OCI-LY1 (cell line): ENCODE data around the gene BRF1.

ENCODE experiments used
- H2AFZ ChIP-seq: fragments of 200-600 bp; sonication (generic), shearing (Covaris generic); 2 replicates; pipeline ENCODE4 v1.6.0; 2014; ENCODE audit warnings: antibody characterized with exemption, mild to moderate bottlenecking, low read length
- H3F3A ChIP-seq: fragments of 200-600 bp; sonication (generic), shearing (Covaris generic); 2 replicates; pipeline ENCODE4 v1.6.0; 2014; ENCODE audit warnings: mild to moderate bottlenecking, antibody characterized with exemption, low read length, moderate library complexity; ENCODE audit not compliant: insufficient read depth
- H3K27ac ChIP-seq: fragments of 200-600 bp; sonication (generic); 2 replicates; pipeline ENCODE4 v1.5.1; 2014; ENCODE audit warnings: low read length, mixed run types, mild to moderate bottlenecking, low read depth; ENCODE audit not compliant: poor library complexity, severe bottlenecking
- H3K27me3 ChIP-seq: fragments of 200-600 bp; sonication (generic); 2 replicates; pipeline ENCODE4 v1.6.0; 2014; ENCODE audit warnings: antibody characterized with exemption, mild to moderate bottlenecking, low read length, moderate library complexity; ENCODE audit not compliant: insufficient read depth
- H3K36me3 ChIP-seq: fragments of 200-600 bp; sonication (generic); 2 replicates; pipeline ENCODE4 v1.6.1; 2014; ENCODE audit warnings: mild to moderate bottlenecking, antibody characterized with exemption, low read length, moderate library complexity, mixed read lengths; ENCODE audit not compliant: insufficient read depth
- H3K4me1 ChIP-seq: fragments of 200-600 bp; sonication (generic); 2 replicates; pipeline ENCODE4 v1.5.1; 2014; ENCODE audit warnings: mild to moderate bottlenecking, low read length, moderate library complexity; ENCODE audit not compliant: insufficient read depth, severe bottlenecking
- H3K4me2 ChIP-seq: fragments of 200-600 bp; sonication (generic), shearing (Covaris generic); 2 replicates; pipeline ENCODE4 v1.6.1; 2014; ENCODE audit warnings: low read length
- H3K4me3 ChIP-seq: fragments of 200-600 bp; sonication (generic); 2 replicates; pipeline ENCODE4 v1.5.1; 2014; ENCODE audit warnings: low read length, low read depth, mild to moderate bottlenecking, mixed read lengths; ENCODE audit not compliant: poor library complexity, severe bottlenecking
- H3K79me2 ChIP-seq: fragments of 200-600 bp; shearing (Covaris generic); 2 replicates; pipeline ENCODE4 v1.6.1; 2016; ENCODE audit warnings: mixed run types, low read length, mixed read lengths; ENCODE audit not compliant: insufficient read depth
- H3K9ac ChIP-seq: fragments of 200-600 bp; sonication (generic), shearing (Covaris generic); 2 replicates; pipeline ENCODE4 v1.6.1; 2014; ENCODE audit warnings: mild to moderate bottlenecking, low read length, mixed read lengths
- H3K9me2 ChIP-seq: fragments of 200-600 bp; sonication (generic), shearing (Covaris generic); 2 replicates; pipeline ENCODE4 v1.6.1; 2014; ENCODE audit warnings: low read depth, mild to moderate bottlenecking, low read length, mixed read lengths
- H3K9me3 ChIP-seq: fragments of 200-600 bp; shearing (Covaris generic); 2 replicates; pipeline ENCODE4 v1.6.1; 2014; ENCODE audit warnings: low read length, mixed read lengths
- H4K20me1 ChIP-seq: fragments of 200-600 bp; sonication (generic), shearing (Covaris generic); 2 replicates; pipeline ENCODE4 v1.6.0; 2016; ENCODE audit warnings: mild to moderate bottlenecking, low read length; ENCODE audit not compliant: insufficient read depth
- CTCF ChIP-seq: fragments of 200-600 bp; sonication (generic), shearing (Covaris generic); IDR thresholded peaks from 2 replicates; pipeline ENCODE4 v1.5.1; 2017; ENCODE audit warnings: mild to moderate bottlenecking, antibody characterized with exemption, low read length, moderate library complexity, mixed read lengths
- EZH2 ChIP-seq: fragments of 200-600 bp; sonication (generic), shearing (Covaris generic); IDR thresholded peaks from 2 replicates; pipeline ENCODE4 v1.8.0; 2017; ENCODE audit warnings: borderline replicate concordance, mixed run types, mild to moderate bottlenecking, antibody characterized with exemption, low read length, moderate library complexity, mixed read lengths

BRF1 gene

GRCh38 chr14:105159344-105159743 is 141.5 kb downstream of the BRF1 start:
- H3K4me3 ChIP-seq = no peak overlapping the region
- no peaks in the 10 kb centered on the region for H3K4me1 ChIP-seq
- TF ChIP-seq EZH2 (no peak), CTCF (no peak)
- no peak overlapping the region for H3K9ac ChIP-seq
- H3K36me3 ChIP-seq = no peaks in the 10 kb centered on the region
- no peaks in the 10 kb centered on the region for H4K20me1 ChIP-seq
- no peaks in the 10 kb centered on the region for H3K79me2 ChIP-seq
- no peaks in the 10 kb centered on the region for H3K27me3 ChIP-seq
- no peak overlapping the region for H3K4me2 ChIP-seq
- H3K9me2 ChIP-seq = no peaks in the 10 kb centered on the region
- no peaks in the 10 kb centered on the region for H3K9me3 ChIP-seq
- no peak overlapping the region for H2AFZ ChIP-seq
- H3K27ac ChIP-seq = no peak overlapping the region
- no peaks in the 10 kb centered on the region for H3F3A ChIP-seq
